Astrocyte of the spinal cord (primary cell): ENCODE measurements around the gene FAM163A.

Source experiments
- DNase-seq: peaks from one replicate; pipeline ENCODE4 v3.0.0; 2011; ENCODE audit warnings: low read depth, low spot score
- H3K4me3 ChIP-seq: 2 replicates; pipeline ENCODE4 v1.5.1; 2011; ENCODE audit warnings: low read depth, mild to moderate bottlenecking, low read length, moderate library complexity
- CTCF ChIP-seq: IDR thresholded peaks from 2 replicates; pipeline ENCODE4 v1.5.1; 2012; ENCODE audit warnings: low read depth, mild to moderate bottlenecking, low read length, inconsistent platforms
- in situ Hi-C: cut with HindIII; loops from 2 replicates; pipeline ENCODE4 v1.10.0; 2017; ENCODE audit warnings: low sequenced_read_pairs

Gene FAM163A

GRCh38 chr1:179742291-179742690, 800 bp upstream of the FAM163A start:
- H3K4me3 ChIP-seq = no peak overlapping the region
- in situ Hi-C loops = no loop called here
- TF ChIP-seq CTCF = no peak

DNA sequence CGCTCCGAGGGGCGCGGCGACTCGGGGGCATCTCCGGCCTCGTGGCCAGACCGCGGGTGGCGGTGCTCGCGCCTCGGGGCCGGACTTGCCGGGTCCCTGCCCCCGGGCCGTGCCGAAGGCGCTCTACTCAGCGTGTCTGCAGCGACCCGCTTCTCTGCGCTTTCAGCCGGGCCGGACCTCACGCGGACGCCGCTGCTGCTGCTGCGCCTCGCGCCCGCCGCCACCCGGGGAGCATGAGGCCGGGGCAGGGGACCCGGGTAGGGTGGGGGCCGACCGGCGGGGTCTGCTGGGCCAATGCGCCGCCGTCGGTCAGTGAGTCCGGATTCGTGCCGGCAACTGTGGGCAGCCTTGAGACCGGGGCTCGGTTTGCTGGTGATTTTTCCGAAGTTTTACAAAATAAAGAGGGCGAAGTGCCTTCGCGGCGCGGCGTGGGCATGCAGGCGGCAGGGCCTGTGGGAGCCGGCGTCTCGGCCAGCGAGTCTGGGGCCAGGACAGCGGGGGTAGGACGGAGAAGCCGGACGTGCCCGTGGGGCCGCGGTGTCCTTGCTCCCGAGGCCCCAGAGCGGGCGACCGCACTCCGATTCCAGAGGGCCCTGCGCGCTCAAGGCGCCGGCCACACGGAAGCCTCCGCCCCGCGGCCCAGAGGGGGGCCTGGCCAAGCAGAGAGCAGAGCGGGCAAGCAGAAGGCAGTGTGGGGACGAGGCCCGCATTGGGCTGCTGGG, 749 bp downstream of the FAM163A start:
- DNase-seq = no peak
- no peak for TF ChIP-seq CTCF
- H3K4me3 ChIP-seq = no peak overlapping the region
- in situ Hi-C loops = no loop called here

More at GRCh38 chr1:179742291-179742690, 800 bp upstream of the FAM163A start:
- no peak for DNase-seq

DNA sequence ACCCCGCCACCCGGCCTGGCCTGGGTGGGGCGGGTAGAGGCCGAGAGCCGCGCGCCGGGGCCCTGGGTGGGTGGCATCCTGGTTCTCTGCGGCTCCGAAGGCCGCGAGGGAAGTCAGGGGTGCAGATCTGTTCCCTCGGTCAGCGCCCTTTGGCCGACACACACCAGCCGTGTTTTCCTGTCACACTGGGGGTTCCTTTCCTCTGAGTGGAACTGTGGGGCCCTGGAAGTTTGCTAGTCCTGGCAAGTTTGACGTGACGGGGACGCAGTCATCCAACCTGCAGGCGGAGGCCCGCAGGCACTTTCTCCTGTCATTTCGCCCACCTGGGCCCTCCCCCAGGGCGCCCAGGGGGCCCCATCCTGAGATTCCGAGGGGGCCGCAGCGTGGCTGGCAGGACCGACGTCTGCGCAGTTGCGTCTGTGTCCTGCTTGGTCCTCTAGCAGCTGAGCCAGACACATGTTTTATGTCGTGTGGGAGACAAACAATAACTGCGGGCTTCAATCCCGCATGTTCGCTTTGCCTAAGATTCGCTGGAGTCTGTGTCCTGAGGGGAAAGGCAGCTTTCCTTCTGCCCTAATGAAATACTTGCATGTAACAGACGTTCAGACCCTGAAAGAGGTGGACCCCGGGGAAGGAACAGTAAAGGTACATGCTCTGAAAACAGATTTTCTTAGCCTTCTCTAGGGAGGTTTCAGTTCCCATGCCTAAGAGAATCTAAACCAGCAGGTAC, 1.5 kb downstream of the FAM163A start:
- no peak for DNase-seq
- in situ Hi-C loops = no loop called here
- H3K4me3 ChIP-seq = no peak overlapping the region
- no peak for TF ChIP-seq CTCF

- no peak for DNase-seq
- no peak overlapping the region for H3K4me3 ChIP-seq
- no peak for TF ChIP-seq CTCF
- in situ Hi-C loops = no loop called here
Observed at GRCh38 chr1:179745131-179745611, 2.1 kb downstream of the FAM163A start.

- DNase-seq = no peak
- in situ Hi-C loops = no loop called here
- no peak overlapping the region for H3K4me3 ChIP-seq
- no peak for TF ChIP-seq CTCF
Observed at GRCh38 chr1:179745743-179746142, 2.7 kb downstream of the FAM163A start.

DNA sequence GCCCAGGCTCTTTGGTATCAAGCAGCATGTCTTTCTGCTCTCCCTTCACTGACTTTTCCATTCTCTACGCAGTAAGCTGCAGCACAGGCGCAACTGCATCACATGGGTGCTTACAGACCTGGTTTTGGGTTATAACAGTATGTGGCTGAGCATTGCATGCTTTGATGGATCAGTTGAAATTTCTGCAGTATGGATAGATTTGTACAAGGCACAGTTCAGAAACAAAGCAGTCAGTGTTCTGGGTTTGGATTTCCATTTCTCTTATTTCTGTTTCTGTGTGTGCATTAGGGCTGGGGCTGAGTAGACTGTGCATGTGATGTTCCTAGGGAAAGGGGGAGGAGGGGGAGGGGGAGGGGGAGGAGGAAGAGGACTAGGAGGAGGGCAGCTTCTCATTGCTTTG, 4.5 kb downstream of the FAM163A start:
- no peak overlapping the region for H3K4me3 ChIP-seq
- in situ Hi-C loops = no loop called here
- no peak for TF ChIP-seq CTCF
- no peak for DNase-seq
